Liver (tissue), 9 donors: ENCODE results near the gene AHSA1. TPM values are rescaled to one million over a fixed set of nuclear protein-coding genes. Genes with fewer than 3 reads are reported as not detected.

Experiments
- DNase-seq: peaks from one replicate; pipeline ENCODE4 v3.0.0-alpha.2; 2017; ENCODE audit warnings: low spot score
- H3K27ac ChIP-seq, 2 donors: one replicate each; pipeline ENCODE4 v1.7.0; 2013; ENCODE audit warnings: inconsistent platforms in 2 of 2, low read length in 2 of 2, control low read depth in 1 of 2, low read depth in 1 of 2, mild to moderate bottlenecking in 1 of 2
- H3K27me3 ChIP-seq, 4 donors: one replicate each; pipeline versions ENCODE4 v1.6.1 to v1.7.0; 2013; ENCODE audit warnings: low read length in 3 of 4, inconsistent platforms in 1 of 4, mild to moderate bottlenecking in 1 of 4, moderate library complexity in 1 of 4; ENCODE audit not compliant: control insufficient read depth in 4 of 4, insufficient read depth in 4 of 4
- H3K36me3 ChIP-seq, 4 donors: one replicate each; pipeline versions ENCODE4 v1.6.1 to v1.7.0; 2013; ENCODE audit warnings: low read length in 3 of 4, mild to moderate bottlenecking in 3 of 4, low read depth in 1 of 4, moderate library complexity in 1 of 4; ENCODE audit not compliant: control insufficient read depth in 4 of 4, insufficient read depth in 3 of 4
- H3K4me1 ChIP-seq, 4 donors: one replicate each; pipeline versions ENCODE4 v1.6.1 to v1.7.0; 2013; ENCODE audit warnings: low read length in 3 of 4, mild to moderate bottlenecking in 3 of 4, moderate library complexity in 1 of 4; ENCODE audit not compliant: control insufficient read depth in 4 of 4, insufficient read depth in 4 of 4
- H3K4me3 ChIP-seq, 3 donors: one replicate each; pipeline versions ENCODE4 v1.6.1 to v1.7.0; 2013; ENCODE audit warnings: low read length in 3 of 3, control low read depth in 1 of 3, low read depth in 1 of 3, mild to moderate bottlenecking in 1 of 3
- H3K9ac ChIP-seq, 2 donors: one replicate each; pipeline ENCODE4 v1.7.0; 2013; ENCODE audit warnings: low read length in 2 of 2, mild to moderate bottlenecking in 2 of 2, moderate library complexity in 2 of 2, control low read depth in 1 of 2, low read depth in 1 of 2
- H3K9me3 ChIP-seq, 4 donors: one replicate each; pipeline versions ENCODE4 v1.6.1 to v1.7.0; 2013; ENCODE audit warnings: low read length in 3 of 4; ENCODE audit not compliant: control insufficient read depth in 4 of 4
- EGR1 ChIP-seq, 2 donors: IDR thresholded peaks; 2 replicates each; pipeline ENCODE4 v1.6.1; 2016 to 2018; ENCODE audit warnings: antibody characterized with exemption in 2 of 2, low read depth in 2 of 2
- FOXA1 ChIP-seq: IDR thresholded peaks from 2 replicates; pipeline ENCODE4 v1.6.1; 2016; ENCODE audit warnings: antibody characterized with exemption
- FOXA2 ChIP-seq: IDR thresholded peaks from 2 replicates; pipeline ENCODE4 v1.6.1; 2016; ENCODE audit warnings: antibody characterized with exemption
- GABPA ChIP-seq, 2 donors: IDR thresholded peaks in 1 of 2; conservative IDR thresholded peaks in 1 of 2; 2 replicates each; pipeline ENCODE4 v1.6.1; 2016; ENCODE audit warnings: antibody characterized with exemption in 2 of 2, mild to moderate bottlenecking in 1 of 2, moderate library complexity in 1 of 2
- HNF4A ChIP-seq, 2 donors: conservative IDR thresholded peaks; 2 replicates each; pipeline ENCODE4 v1.6.1; 2016; ENCODE audit warnings: antibody characterized with exemption in 2 of 2, mild to moderate bottlenecking in 2 of 2
- HNF4G ChIP-seq: IDR thresholded peaks from 2 replicates; pipeline ENCODE4 v1.6.1; 2016; ENCODE audit warnings: antibody characterized with exemption
- JUND ChIP-seq, 2 donors: IDR thresholded peaks; 2 replicates each; pipeline ENCODE4 v1.6.1; 2016; ENCODE audit warnings: antibody characterized with exemption in 2 of 2
- MAX ChIP-seq: IDR thresholded peaks from 2 replicates; pipeline ENCODE4 v1.6.1; 2016; ENCODE audit warnings: antibody characterized with exemption
- NR2F2 ChIP-seq: IDR thresholded peaks from 2 replicates; pipeline ENCODE4 v1.6.1; 2016; ENCODE audit warnings: antibody characterized with exemption
- RAD21 ChIP-seq, 2 donors: IDR thresholded peaks; 2 replicates each; pipeline ENCODE4 v1.6.1; 2016; ENCODE audit warnings: antibody characterized with exemption in 2 of 2, mild to moderate bottlenecking in 2 of 2
- RXRA ChIP-seq, 2 donors: IDR thresholded peaks; 2 replicates each; pipeline ENCODE4 v1.6.1; 2017 to 2018; ENCODE audit warnings: antibody characterized with exemption in 2 of 2, mild to moderate bottlenecking in 1 of 2
- SP1 ChIP-seq: IDR thresholded peaks from 2 replicates; pipeline ENCODE4 v1.6.1; 2018; ENCODE audit warnings: antibody characterized with exemption, mild to moderate bottlenecking
- TAF1 ChIP-seq: conservative IDR thresholded peaks from 2 replicates; pipeline ENCODE4 v1.6.1; 2016; ENCODE audit warnings: antibody characterized with exemption, mild to moderate bottlenecking
- YY1 ChIP-seq: IDR thresholded peaks from 2 replicates; pipeline ENCODE4 v1.6.1; 2016; ENCODE audit warnings: antibody characterized with exemption, mild to moderate bottlenecking
- WGBS: extraction: QIAGEN DNeasy Blood & Tissue Kit; methylation state at CpG from one replicate; pipeline ENCODE4 v1.1.7; 2013; 5-methylcytosine and 5-hydroxymethylcytosine counted together
- polyA plus RNA-seq, 2 donors: library from polyadenylated mRNA; stranded (reverse) in 1 of 2; unstranded in 1 of 2; fragments of 200-250 nt in 1 of 2; fragments of >200 nt in 1 of 2; fragmentation: Nextera tagmentation in 1 of 2; extraction: Ambion mirVana in 1 of 2; gene quantifications; one replicate each; pipeline versions ENCODE4 v1.2.1 to v1.2.3, GENCODE V29; 2013 to 2015
- total RNA-seq, 2 donors: library from RNA; depleted of rRNA; stranded (reverse); fragments of >200 nt; gene quantifications; one replicate each; pipeline ENCODE4 v1.2.3, GENCODE V29; 2014
- TF ChIP-seq, protein P1 (sequence below): IDR thresholded peaks from 2 replicates; pipeline ENCODE4 v1.6.1; 2016; ENCODE audit warnings: antibody characterized with exemption
- TF ChIP-seq, protein P2 (sequence below): IDR thresholded peaks from 2 replicates; pipeline ENCODE4 v1.6.1; 2016; ENCODE audit warnings: antibody characterized with exemption, mild to moderate bottlenecking
- TF ChIP-seq, protein P3 (sequence below): fragments of 150-350 bp; IDR thresholded peaks from 2 replicates; pipeline ENCODE4 v1.5.1; 2017; ENCODE audit warnings: improper control_type of control experiment, low read depth, low read length; ENCODE audit not compliant: missing input control
- TF ChIP-seq, protein P4 (sequence below): IDR thresholded peaks from 2 replicates; pipeline ENCODE4 v1.6.1; 2016; ENCODE audit warnings: antibody characterized with exemption
- donor health status: healthy.
- donor health status: healthy.
- donor health status: healthy.
- donor health status: healthy.
- donor health status: healthy.

Gene AHSA1
- total and polyA plus RNA-seq, 4 donors: 45.8 to 80.7 (median 50.9) TPM

DNA sequence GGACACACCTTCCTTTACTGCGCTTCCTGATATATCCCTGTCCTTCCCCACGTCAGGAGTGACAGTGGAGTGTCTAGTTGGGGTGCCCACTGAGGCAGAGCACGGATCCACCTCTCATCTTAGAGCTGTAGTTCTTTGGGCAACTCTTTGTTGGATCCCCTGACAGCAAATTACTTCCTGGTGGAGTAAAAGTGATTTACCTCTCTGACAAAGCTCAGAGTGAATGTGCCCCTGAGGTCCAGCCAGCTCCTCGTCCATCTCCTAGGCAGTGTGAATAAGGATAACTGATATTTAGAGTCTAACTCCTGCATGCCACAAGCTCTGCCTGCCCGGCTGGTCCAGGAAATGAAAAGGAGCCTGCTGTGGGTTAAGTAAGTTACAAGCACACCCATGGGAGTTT, 16.0 kb downstream of the AHSA1 start:
- no peaks in the 10 kb centered on the region for H3K27me3 ChIP-seq
- 76% methylated on average over 5 of the region's 5 CpGs for WGBS
- no peak overlapping the region for H3K4me3 ChIP-seq
- no peak overlapping the region for H3K27ac ChIP-seq
- H3K9ac ChIP-seq: no peak overlapping the region
- H3K4me1 ChIP-seq: no peaks in the 10 kb centered on the region
- H3K9me3 ChIP-seq: no peaks in the 10 kb centered on the region
- TF ChIP-seq, protein P1, sequence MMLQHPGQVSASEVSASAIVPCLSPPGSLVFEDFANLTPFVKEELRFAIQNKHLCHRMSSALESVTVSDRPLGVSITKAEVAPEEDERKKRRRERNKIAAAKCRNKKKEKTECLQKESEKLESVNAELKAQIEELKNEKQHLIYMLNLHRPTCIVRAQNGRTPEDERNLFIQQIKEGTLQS: no peak
- TF ChIP-seq YY1 (no peak), FOXA2 (no peak), SP1 (no peak), RXRA (IDR thresholded peaks at IDR 0.05) (no peak), TAF1 (no peak), MAX (no peak), JUND (IDR thresholded peaks at IDR 0.05) (no peak), NR2F2 (no peak), RAD21 (IDR thresholded peaks at IDR 0.05) (no peak), FOXA1 (no peak), HNF4A (conservative IDR thresholded peaks at IDR 0.05) (no peak), HNF4G (no peak), GABPA (IDR thresholded peaks at IDR 0.05 in 1 of 2, conservative IDR thresholded peaks at IDR 0.05 in 1 of 2) (no peak), EGR1 (IDR thresholded peaks at IDR 0.05; ENCODE audit: low read depth in 2 of 2) (no peak)
- TF ChIP-seq, protein P2, sequence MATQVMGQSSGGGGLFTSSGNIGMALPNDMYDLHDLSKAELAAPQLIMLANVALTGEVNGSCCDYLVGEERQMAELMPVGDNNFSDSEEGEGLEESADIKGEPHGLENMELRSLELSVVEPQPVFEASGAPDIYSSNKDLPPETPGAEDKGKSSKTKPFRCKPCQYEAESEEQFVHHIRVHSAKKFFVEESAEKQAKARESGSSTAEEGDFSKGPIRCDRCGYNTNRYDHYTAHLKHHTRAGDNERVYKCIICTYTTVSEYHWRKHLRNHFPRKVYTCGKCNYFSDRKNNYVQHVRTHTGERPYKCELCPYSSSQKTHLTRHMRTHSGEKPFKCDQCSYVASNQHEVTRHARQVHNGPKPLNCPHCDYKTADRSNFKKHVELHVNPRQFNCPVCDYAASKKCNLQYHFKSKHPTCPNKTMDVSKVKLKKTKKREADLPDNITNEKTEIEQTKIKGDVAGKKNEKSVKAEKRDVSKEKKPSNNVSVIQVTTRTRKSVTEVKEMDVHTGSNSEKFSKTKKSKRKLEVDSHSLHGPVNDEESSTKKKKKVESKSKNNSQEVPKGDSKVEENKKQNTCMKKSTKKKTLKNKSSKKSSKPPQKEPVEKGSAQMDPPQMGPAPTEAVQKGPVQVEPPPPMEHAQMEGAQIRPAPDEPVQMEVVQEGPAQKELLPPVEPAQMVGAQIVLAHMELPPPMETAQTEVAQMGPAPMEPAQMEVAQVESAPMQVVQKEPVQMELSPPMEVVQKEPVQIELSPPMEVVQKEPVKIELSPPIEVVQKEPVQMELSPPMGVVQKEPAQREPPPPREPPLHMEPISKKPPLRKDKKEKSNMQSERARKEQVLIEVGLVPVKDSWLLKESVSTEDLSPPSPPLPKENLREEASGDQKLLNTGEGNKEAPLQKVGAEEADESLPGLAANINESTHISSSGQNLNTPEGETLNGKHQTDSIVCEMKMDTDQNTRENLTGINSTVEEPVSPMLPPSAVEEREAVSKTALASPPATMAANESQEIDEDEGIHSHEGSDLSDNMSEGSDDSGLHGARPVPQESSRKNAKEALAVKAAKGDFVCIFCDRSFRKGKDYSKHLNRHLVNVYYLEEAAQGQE: no peak
- TF ChIP-seq, protein P3, sequence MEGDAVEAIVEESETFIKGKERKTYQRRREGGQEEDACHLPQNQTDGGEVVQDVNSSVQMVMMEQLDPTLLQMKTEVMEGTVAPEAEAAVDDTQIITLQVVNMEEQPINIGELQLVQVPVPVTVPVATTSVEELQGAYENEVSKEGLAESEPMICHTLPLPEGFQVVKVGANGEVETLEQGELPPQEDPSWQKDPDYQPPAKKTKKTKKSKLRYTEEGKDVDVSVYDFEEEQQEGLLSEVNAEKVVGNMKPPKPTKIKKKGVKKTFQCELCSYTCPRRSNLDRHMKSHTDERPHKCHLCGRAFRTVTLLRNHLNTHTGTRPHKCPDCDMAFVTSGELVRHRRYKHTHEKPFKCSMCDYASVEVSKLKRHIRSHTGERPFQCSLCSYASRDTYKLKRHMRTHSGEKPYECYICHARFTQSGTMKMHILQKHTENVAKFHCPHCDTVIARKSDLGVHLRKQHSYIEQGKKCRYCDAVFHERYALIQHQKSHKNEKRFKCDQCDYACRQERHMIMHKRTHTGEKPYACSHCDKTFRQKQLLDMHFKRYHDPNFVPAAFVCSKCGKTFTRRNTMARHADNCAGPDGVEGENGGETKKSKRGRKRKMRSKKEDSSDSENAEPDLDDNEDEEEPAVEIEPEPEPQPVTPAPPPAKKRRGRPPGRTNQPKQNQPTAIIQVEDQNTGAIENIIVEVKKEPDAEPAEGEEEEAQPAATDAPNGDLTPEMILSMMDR: no peak
- TF ChIP-seq, protein P4, sequence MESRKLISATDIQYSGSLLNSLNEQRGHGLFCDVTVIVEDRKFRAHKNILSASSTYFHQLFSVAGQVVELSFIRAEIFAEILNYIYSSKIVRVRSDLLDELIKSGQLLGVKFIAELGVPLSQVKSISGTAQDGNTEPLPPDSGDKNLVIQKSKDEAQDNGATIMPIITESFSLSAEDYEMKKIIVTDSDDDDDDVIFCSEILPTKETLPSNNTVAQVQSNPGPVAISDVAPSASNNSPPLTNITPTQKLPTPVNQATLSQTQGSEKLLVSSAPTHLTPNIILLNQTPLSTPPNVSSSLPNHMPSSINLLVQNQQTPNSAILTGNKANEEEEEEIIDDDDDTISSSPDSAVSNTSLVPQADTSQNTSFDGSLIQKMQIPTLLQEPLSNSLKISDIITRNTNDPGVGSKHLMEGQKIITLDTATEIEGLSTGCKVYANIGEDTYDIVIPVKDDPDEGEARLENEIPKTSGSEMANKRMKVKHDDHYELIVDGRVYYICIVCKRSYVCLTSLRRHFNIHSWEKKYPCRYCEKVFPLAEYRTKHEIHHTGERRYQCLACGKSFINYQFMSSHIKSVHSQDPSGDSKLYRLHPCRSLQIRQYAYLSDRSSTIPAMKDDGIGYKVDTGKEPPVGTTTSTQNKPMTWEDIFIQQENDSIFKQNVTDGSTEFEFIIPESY: no peak
- DNase-seq: no peak
- peaks cover 0 to 9% (median 9%) of the 10 kb centered on the region in 4 donors for H3K36me3 ChIP-seq
